Measurements from ENCODE around the gene P2RX3. TPM values are rescaled to one million over a fixed set of nuclear protein-coding genes. Genes with fewer than 3 reads are reported as not detected.

The P2RX3 gene
- total and polyA plus RNA-seq, 2 donors (not counting 1 experiment from before 2014, with no cell fraction given): not detected

DNA sequence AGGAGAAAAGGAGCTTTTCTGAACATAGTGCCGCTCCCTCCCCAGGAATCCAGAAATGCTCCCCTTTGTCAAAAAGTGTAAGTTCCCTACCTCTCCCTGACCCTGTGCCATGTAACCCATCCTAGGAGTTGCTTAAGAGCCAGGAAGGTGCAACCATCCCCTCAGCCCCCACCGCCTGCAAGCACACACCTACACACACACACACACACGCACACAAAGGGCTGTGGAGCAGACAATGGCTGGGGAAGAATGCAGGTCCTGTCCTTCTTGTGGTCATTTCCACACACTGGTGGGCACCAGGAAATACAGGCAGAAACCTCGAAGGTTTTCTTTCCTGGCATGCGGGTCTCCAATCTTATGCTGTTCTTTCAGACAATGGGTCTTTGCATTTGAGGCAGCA is 1.2 kb downstream of the P2RX3 start:
- Histone ChIP-seq H3K79me2 (ENCODE audit: control insufficient read depth, insufficient read depth, low read length) (peaks cover 15% of the 10 kb centered on the region), H3K4me3 (replicated peaks in 1 of 4; ENCODE audit: control extremely low read depth in 1 of 4, insufficient read depth in 1 of 4, low read depth in 3 of 4, low read length in 4 of 4) (no peak overlapping the region), H3K36me3 (ENCODE audit: control insufficient read depth, insufficient read depth, low read length) (no peaks in the 10 kb centered on the region), H2AFZ (ENCODE audit: low read length) (no peak overlapping the region), H4K20me1 (ENCODE audit: control insufficient read depth, extremely low read depth, insufficient read depth, low read length) (no peaks in the 10 kb centered on the region), H3K4me1 (ENCODE audit: control insufficient read depth, extremely low read depth, insufficient read depth, low read length) (peaks cover 7% of the 10 kb centered on the region), H3K4me2 (ENCODE audit: extremely low read depth, insufficient read depth, low read length) (no peak overlapping the region), H3K27me3 (ENCODE audit: control insufficient read depth, insufficient read depth, low read length) (peaks cover 16% of the 10 kb centered on the region), H3K9me3 (ENCODE audit: control insufficient read depth, insufficient read depth, low read depth, low read length) (no peaks in the 10 kb centered on the region), H3K27ac (ENCODE audit: insufficient read depth, low read length) (no peak overlapping the region), H3K9ac (ENCODE audit: insufficient read depth, low read length) (no peak overlapping the region)
- TF ChIP-seq EZH2 (IDR thresholded peaks at IDR 0.05; ENCODE audit: low read length, missing control alignments): no peak
- TF ChIP-seq CTCF (conservative IDR thresholded peaks at IDR 0.05 in 1 of 2, IDR thresholded peaks at IDR 0.05 in 1 of 2; ENCODE audit: low read depth in 1 of 2, low read length in 2 of 2): no peak
- DNase-seq (ENCODE audit: low read depth in 2 of 2): no peak

GRCh38 chr11:57340039-57340615 is 2.0 kb downstream of the P2RX3 start:
- no peak overlapping the region for H3K27ac ChIP-seq (ENCODE audit: insufficient read depth, low read length)
- no peak overlapping the region for H3K4me2 ChIP-seq (ENCODE audit: extremely low read depth, insufficient read depth, low read length)
- no peaks in the 10 kb centered on the region for H4K20me1 ChIP-seq (ENCODE audit: control insufficient read depth, extremely low read depth, insufficient read depth, low read length)
- peak in 1 of 2 donors; percentile 26 for DNase-seq (ENCODE audit: low read depth in 2 of 2)
- H3K4me3 ChIP-seq (replicated peaks in 1 of 4; ENCODE audit: control extremely low read depth in 1 of 4, insufficient read depth in 1 of 4, low read depth in 3 of 4, low read length in 4 of 4): no peak overlapping the region
- peaks cover 4% of the 10 kb centered on the region for H3K4me1 ChIP-seq (ENCODE audit: control insufficient read depth, extremely low read depth, insufficient read depth, low read length)
- peaks cover 7% of the 10 kb centered on the region for H3K79me2 ChIP-seq (ENCODE audit: control insufficient read depth, insufficient read depth, low read length)
- H3K9ac ChIP-seq (ENCODE audit: insufficient read depth, low read length): no peak overlapping the region
- peak in 1 of 2 donors; percentile 24 for TF ChIP-seq CTCF (conservative IDR thresholded peaks at IDR 0.05 in 1 of 2, IDR thresholded peaks at IDR 0.05 in 1 of 2; ENCODE audit: low read depth in 1 of 2, low read length in 2 of 2)
- TF ChIP-seq EZH2 (IDR thresholded peaks at IDR 0.05; ENCODE audit: low read length, missing control alignments): no peak
- no peak overlapping the region for H2AFZ ChIP-seq (ENCODE audit: low read length)
- no peaks in the 10 kb centered on the region for H3K9me3 ChIP-seq (ENCODE audit: control insufficient read depth, insufficient read depth, low read depth, low read length)
- H3K36me3 ChIP-seq (ENCODE audit: control insufficient read depth, insufficient read depth, low read length): no peaks in the 10 kb centered on the region
- H3K27me3 ChIP-seq (ENCODE audit: control insufficient read depth, insufficient read depth, low read length): peaks cover 16% of the 10 kb centered on the region

DNA sequence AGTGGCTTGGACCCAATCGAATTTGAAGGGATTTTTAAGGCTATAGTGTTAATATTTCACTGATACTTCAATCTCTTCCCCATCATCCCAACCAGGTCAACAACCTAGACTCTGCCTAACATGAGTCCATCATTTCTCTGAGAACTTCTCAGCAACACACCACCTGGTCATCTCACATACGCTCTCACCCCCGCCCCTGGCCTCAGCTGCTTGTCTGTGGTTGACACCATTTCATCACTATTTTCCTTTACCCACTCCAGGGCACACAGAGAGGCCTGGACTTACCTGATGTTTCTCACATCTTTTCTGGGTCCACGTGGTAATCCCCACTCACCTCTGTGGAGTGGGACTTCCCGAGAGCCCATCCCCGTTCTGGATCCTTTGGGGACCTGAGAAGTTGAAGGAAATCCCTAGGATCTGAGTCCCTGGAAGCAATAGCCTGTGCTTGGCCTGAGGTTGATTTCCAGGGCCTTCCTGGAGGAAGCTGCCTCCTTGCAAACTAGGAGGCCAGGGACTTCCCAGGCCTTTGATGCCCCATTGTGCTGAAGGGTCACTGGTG is 3.2 kb downstream of the P2RX3 start:
- Histone ChIP-seq H3K27me3 (ENCODE audit: control insufficient read depth, insufficient read depth, low read length) (peaks cover 16% of the 10 kb centered on the region), H3K9ac (ENCODE audit: insufficient read depth, low read length) (no peak overlapping the region), H2AFZ (ENCODE audit: low read length) (no peak overlapping the region), H3K27ac (ENCODE audit: insufficient read depth, low read length) (no peak overlapping the region), H4K20me1 (ENCODE audit: control insufficient read depth, extremely low read depth, insufficient read depth, low read length) (no peaks in the 10 kb centered on the region), H3K79me2 (ENCODE audit: control insufficient read depth, insufficient read depth, low read length) (no peaks in the 10 kb centered on the region), H3K4me3 (replicated peaks in 1 of 4; ENCODE audit: control extremely low read depth in 1 of 4, insufficient read depth in 1 of 4, low read depth in 3 of 4, low read length in 4 of 4) (no peak overlapping the region), H3K4me2 (ENCODE audit: extremely low read depth, insufficient read depth, low read length) (no peak overlapping the region), H3K9me3 (ENCODE audit: control insufficient read depth, insufficient read depth, low read depth, low read length) (no peaks in the 10 kb centered on the region), H3K4me1 (ENCODE audit: control insufficient read depth, extremely low read depth, insufficient read depth, low read length) (peaks cover under 1% of the 10 kb centered on the region), H3K36me3 (ENCODE audit: control insufficient read depth, insufficient read depth, low read length) (no peaks in the 10 kb centered on the region)
- no peak for DNase-seq (ENCODE audit: low read depth in 2 of 2)
- no peak for TF ChIP-seq EZH2 (IDR thresholded peaks at IDR 0.05; ENCODE audit: low read length, missing control alignments)

Measured in fibroblast of lung (primary cell).